ENCODE data around the gene MT1E. TPM values are rescaled to one million over a fixed set of nuclear protein-coding genes. Genes with fewer than 3 reads are reported as not detected.

Gene MT1E
- total RNA-seq, 1 experiment from 2014 or later: 493 TPM

DNA sequence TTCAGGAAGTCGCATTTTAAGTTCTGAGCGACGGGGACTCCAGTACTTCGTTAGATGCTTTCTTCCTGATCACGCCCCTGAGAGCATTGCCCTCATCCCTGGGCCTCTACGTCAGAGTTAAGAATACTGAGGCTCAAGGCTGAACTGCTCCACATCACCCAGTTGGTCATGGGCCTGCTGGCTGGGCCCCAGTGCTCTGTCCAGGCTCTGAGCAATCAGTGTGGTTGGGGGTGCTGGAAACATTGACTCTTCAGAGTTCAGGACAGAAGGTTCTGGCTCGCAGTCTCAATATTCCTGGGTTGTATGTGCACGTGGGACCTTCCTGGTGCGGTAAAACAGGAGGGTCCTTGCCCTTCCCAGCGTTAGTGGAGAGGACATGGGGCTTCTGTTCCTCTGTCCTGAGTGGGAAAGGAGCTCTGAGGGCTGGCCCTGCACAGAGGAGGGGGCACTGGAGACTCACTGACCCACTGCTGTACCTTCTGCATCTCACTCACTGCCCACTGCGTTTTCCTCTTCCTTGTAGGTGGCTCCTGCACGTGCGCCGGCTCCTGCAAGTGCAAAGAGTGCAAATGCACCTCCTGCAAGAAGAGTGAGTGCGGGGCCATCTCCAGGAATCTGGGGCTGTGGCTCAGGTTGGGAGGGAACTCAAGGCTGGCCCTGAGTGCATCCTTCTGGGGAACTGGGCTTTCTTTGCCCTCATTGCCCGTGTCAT is 518 bp downstream of the MT1E start:
- DNase-seq (ENCODE audit: low spot score): no peak

DNA sequence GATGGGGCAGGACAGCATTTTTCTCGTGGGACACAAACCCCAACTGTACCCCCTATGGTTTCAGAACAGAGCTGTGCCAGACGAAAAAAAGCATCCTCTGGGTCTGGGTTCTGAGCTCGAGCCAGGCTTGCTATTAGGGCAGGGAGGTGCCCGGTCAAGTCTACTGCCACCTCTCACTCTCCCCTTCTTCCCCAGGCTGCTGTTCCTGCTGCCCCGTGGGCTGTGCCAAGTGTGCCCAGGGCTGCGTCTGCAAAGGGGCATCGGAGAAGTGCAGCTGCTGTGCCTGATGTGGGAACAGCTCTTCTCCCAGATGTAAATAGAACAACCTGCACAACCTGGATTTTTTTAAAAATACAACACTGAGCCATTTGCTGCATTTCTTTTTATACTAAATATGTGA is 1.1 kb downstream of the MT1E start:
- no peak for DNase-seq (ENCODE audit: low spot score)

DNA sequence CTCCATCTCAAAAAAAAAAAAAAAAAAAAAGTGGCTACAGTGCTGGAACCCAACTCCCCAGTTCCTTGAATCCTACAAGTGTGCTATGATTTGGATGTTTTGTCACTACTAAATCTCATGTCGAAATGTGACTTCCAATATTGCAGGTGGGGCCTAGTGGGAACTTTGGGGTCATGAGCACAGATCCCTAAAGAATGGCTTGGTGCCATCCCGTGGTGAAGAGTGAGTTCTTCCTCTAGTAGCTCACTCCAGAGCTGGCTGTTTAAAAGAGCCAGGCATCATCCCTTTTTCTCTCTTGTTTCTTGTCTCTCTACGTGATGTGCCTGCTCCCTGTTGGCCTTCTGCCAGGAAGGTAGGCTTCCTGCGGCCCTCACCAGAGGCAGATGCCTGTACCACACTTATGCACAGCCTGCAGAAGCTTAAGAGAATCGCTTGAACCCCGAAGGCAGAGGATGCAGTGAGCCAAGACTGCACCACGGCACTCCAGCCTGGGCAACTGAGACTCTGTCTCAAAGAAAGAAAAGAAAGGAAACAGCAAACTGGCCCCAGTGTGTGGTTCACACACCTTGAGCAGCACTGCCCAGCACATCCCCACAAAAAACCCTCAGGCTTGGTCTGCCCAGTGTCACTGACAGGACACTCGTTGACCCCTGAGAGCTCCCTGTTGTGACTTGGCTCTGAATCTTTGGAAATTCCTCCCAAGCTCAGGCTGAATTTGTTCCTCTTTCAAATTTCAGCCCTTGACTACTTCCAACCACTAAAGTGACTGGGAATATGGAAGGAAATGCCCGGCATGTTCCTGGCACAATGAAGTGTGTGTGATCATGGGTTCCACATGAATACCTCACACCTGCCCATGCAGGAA is 3.1 kb downstream of the MT1E start:
- no peak for DNase-seq (ENCODE audit: low spot score)

DNA sequence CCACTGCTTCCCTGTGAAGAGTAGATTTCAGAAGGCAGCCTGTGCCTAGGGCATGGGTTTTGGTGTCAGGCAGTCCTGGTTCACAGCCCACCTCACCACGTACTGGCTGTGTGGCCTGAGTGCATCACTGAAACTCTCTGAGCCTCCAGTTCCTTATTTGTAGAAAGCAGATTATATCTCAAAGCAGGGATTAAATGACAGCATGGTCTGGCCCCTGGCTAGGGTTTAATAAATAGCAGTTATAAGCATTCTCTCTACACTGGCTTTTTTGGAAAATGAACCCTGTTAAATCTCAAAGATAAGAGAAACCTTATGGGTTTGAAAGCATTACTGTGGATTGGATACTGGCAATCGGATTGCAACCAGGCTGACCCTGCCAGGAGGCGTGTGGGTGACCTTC is 4.0 kb downstream of the MT1E start:
- DNase-seq (ENCODE audit: low spot score): no peak

DNA sequence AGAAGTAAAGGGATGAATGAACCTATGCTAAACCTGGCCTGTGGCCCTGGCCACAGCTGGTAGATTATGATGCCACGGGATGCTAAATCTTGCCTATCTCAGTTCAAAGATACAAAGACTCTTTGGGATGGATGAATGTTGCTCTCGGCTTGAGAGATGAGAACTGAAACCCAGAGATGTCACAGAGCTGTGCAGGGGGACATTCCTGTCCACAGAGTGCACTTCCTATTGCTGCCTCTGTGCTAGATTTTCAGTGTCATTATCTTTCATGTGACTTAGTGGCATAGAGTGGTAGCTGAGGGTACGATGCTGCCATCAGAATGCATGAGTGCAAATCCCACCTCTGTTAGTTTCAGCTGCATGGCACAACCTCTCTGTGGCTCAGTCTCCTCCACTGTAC is 4.6 kb downstream of the MT1E start:
- DNase-seq (ENCODE audit: low spot score): no peak

DNA sequence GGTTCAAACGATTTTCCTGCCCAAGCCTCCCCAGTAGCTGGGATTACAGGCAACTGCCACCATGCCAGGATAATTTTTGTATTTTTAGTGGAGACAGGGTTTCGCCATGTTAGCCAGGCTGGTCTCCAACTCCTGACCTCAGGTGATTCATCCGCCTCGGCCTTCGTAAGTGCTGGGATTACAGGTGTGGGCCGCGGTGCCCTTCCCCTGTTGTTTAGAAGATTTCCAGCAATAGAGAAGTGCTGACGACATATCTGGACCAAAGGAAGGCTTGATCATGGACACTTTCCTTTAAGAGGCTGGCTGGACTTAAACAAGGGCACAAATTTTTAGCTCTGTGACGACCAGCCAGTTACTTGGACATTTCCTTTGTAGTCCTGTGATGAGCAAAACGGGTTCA is 5.6 kb downstream of the MT1E start:
- no peak for DNase-seq (ENCODE audit: low spot score)

DNA sequence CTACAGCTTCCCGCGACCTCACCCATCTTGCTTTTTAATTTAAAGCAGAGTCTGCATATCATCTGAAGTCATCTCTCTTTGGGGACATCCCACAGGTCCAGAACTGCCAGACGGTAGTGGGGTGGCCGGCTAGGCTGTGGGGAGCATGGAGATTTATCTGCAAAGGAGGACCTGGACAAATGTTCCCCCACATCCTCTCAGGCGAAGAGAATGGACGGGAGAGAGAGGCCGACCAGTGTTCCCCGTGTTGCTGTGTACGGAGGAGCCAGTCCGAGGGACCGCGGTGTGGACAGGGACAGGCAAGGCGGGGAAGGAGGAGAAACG is 6.2 kb downstream of the MT1E start:
- no peak for DNase-seq (ENCODE audit: low spot score)

DNA sequence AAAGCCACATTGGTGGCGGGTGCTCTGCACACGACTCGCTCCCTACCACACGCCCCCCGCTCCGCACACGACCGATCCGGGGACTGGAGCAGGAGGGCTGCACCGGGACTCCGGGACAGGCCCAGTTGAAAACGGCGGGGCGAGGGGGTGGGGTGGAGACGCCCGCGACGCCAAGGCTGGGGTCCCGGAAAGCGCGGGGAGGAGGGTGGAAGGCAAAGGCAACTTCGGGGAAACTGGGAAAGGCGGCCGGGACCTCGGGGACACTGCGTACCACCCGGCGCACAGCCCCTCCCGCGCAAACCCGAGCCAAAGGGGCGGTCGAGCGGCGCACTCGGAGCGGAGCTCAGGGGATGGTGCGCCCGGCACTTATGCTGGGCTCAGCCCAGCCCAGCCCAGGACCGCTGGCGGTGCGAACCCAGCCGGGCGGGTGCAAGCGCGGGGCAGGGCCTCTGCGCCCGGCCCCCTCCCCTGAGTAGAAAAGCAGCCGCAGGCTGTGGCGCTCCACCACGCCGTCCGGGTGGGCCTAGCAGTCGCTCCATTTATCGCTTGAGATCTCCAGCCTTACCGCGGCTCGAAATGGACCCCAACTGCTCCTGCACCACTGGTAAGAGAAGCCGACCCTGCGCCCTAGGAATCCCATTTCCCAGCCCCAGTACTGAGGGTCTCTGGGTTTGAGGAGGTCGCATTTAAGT is 6.7 kb downstream of the MT1E start, which contains the start of gene MT1M:
Gene MT1M, plus strand, starts transcription at position 504 of the 692 bp plus-strand sequence. Its CDS starts 73 bp downstream, at position 577.
- DNase-seq (ENCODE audit: low spot score): no peak

DNA sequence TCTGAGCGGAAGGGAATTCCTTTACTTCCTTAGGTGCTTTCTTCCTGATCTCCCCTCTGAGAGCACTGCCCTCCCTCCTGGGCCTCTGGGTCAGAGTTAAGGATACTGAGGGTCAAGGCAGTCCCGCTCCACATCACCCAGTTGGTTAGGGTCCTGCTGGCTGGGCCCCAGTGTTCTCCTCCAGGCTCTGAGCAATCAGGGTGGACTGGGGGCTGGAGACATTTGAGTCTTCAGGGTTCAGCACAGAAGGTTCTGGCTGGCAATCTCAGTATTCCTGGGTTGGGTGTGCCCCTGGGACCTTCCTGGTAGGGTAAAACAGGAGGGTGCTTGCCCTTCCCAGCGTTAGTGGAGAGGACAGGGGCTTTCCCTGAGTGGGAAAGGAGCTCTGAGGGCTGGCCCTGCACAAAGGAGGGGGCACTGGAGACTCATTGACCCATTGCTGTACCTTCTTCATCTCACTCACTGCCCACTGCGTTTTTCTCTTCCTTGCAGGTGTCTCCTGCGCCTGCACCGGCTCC is 7.3 kb downstream of the MT1E start:
- no peak for DNase-seq (ENCODE audit: low spot score)

DNA sequence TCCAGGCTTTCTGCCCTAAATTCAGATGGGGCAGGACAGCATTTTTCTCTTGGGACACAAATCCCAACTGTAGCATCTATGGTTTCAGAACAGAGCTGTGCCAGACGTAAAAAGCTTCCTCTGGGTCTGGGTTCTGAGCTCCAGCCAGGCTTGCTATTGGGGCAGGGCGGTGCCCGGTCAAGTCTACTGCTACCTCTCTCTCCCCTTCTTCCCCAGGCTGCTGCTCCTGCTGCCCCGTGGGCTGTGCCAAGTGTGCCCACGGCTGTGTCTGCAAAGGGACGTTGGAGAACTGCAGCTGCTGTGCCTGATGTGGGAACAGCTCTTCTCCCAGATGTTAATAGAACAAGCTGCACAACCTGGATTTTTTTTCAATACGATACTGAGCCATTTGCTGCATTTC is 8.0 kb downstream of the MT1E start:
- DNase-seq (ENCODE audit: low spot score): no peak

DNA sequence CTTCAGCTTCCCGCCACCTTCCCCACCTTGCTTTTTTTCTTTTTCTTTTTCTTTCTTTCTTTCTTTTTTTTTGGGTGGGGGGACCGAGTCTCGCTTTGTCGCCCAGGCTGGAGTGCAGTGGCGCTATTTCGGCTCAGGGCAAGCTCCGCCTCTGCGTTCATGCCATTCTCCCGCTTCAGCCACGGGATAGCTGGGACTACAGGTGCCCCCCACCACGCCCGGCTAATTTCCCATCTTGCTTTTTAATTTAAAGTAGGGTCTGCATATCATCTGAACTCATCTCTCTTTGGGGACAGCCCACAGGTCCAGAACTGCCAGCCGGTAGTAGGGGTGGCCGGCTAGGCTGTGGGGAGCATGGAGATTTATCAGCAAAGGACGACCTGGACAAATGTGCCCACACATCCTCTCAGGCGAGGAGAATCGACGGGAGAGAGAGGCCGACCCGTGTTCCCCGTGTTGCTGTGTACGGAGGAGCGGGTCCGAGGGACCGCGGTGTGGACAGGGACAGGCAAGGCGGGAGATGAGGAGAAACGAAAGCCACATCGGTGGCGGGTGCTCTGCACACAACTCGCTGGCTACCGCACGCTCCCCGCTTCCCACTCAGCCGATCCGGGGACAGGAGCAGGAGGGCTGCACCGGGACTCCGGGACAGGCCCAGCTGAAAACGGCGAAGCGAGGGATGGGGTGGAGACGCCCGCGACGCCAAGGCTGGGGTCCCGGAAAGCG is 9.3 kb downstream of the MT1E start:
- no peak for DNase-seq (ENCODE audit: low spot score)

DNA sequence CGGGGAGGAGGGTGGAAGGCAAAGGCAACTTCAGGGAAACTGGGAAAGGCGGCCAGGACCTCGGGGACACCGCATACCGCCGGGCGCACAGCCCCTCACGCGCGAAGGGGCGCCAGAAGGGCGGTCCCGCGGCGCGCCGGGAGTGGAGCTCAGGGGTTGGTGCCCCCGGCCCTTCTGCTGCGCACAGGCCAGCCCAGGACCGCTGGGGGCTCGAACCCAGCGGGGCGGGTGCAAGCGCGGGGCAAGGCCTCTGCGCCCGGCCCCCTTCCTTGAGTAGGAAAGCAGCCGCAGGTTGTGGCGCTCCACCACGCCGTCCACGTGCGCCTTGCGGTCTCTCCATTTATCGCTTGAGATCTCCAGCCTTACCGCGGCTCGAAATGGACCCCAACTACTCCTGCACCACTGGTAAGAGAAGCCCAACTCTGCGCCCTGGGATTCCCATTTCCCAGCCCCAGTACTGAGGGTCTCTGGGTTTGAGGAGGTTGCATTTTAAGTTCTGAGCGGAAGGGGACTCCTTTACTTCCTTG is 9.9 kb downstream of the MT1E start:
- DNase-seq (ENCODE audit: low spot score): no peak

DNA sequence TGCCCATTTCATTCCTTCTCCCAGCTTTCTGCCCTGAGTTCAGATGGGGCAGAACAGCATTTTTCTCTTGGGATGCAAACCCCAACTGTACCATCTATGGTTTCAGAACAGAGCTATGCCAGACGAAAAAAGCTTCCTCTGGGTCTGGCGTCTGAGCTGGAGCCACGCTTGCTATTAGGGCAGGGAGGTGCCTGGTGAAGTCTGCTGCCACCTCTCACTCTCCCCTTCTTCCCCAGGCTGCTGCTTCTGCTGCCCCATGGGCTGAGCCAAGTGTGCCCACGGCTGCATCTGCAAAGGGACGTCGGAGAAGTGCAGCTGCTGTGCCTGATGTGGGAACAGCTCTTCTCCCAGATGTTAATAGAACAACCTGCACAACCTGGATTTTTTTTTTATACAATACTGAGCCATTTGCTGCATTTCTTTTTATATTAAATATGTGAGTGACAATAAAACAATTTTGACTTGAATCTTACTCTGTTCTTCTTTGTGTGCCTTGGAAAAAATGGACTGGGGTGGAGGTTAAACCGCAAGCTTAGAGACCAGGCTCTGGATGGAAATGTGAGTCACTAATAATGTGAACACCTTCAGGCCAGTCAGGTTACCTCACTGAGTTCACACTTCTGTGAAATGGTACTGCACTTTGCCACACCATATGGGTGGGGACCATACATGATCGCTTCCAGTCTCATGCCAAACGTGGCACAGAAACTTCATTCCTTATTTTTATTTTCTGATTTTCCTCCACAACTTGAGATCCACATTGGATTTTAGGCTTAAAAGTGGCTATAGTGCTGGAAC is 11.2 kb downstream of the MT1E start:
- no peak for DNase-seq (ENCODE audit: low spot score)

DNA sequence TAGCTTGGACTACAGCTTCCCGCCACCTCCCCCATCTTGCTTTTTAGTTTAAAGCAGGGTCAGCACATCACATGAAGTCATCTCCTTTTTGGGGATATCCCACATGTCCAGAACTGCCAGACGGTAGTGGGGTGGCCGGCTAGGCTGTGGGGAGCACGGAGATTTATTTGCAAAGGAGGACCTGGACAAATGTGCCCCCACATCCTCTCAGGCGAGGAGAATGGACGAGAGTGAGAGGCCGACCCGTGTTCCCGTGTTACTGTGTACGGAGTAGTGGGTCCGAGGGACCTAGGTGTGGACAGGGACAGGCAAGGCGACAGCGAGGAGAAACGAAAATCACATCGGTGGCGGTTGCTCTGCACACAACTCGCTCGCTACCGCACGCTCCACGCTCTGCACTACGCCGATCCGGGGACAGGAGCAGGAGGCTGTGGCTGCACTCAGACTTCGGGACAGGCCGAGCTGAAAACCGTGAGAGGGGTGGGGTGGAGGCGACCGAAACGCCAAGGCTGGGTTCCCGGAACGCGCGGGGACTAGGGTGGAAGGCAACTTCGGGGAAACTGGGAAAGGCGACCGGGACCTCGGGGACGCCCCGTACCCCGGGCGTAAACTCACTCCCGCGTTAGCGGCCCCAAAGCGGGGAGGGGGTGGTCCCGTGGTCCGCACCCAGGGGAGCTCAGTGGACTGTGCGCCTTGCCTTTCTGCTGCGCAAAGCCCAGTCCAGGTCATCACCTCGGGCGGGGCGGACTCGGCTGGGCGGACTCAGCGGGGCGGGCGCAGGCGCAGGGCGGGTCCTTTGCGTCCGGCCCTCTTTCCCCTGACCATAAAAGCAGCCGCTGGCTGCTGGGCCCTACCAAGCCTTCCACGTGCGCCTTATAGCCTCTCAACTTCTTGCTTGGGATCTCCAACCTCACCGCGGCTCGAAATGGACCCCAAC is 12.5 kb downstream of the MT1E start, which contains the start of gene MT1A:
Gene MT1A, plus strand, starts transcription at position 853 of the 937 bp plus-strand sequence. Its CDS starts 73 bp downstream, at position 926.
- DNase-seq (ENCODE audit: low spot score): peak; percentile 36

DNA sequence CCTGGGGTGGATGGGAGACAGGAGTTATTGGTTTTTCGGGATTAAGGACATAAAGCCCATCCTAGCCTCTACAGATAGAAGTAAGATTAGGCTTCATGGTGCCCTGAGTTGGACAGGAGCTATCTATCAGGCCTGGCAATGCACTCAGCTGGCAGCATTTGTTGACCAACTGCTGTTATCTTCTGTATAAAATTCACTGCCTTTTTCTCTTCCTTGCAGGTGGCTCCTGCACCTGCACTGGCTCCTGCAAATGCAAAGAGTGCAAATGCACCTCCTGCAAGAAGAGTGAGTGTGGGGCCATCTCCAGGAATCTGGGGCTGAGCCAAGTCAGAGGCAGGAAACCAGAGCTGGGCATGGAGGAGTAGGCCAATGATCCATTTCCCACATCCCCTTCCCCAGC is 13.5 kb downstream of the MT1E start:
- no peak for DNase-seq (ENCODE audit: low spot score)

DNA sequence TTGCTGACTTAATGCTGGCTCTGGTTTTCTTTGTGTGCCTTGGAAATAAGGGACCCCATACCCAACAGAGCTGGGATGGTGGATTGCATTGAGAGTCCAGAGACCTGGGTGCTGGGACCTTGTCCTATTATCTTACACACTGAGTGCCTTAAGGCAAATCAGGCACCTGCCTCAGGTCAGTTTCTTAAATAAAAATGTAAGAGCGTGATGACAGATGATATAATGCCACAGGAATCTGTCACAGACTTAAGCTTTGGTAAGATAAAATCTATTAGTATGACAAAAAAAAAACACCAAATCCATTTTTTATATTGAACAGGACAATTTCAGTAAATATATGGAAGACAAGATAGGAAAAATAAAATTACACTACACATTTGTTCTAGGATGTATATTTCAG is 14.5 kb downstream of the MT1E start:
- DNase-seq (ENCODE audit: low spot score): no peak

DNA sequence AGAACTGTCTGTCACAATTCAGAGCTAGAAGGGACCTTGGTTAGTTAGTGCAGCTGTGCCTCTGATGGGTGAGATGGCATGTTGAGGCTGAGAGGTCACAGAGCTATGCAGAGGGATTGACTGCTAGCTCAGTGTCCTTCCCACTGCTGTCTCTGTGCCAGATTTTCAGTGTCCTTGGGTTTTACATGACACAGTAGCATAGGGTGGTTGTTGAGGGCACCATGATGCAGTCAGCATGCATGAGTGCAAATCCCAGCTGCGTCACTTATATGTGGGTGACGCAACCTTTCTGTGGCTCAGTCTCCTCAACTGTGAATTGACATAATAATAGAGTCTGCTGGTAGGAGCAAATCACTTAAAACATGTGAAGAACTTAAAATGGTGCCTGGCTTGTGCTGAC is 15.6 kb downstream of the MT1E start:
- no peak for DNase-seq (ENCODE audit: low spot score)

DNA sequence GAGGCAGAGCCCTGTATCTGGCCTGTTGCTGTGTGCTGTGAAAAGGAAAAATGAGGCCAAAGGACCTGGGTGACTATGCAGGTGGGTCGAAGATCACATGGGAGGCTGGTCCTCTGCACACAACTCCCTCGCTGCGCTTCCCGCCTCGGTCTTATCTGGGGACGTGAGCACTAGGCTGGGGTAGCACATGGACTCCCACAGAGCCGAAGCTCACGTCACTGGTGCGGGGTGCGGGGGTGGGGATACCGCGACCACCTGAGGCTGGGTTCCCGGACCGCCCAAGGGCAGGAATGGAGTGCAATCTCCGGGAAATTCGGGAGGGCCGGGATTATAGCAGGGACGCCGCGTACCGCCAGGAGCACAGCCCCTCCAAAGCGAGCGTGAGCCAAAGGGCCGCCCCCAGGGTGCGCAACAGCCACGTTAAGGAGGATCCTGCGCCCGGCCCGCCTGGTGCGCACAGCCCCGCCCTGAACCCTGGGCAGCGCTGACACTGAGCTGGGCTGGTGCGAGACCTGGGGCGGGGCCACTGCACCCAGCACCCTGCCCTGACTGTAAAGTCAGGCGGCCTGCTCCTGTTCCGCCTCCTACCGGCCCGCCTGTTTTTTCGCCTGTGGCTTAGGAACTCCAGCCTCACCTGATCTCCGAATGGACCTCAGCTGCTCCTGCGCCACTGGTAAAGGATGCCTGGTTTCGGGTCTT is 17.6 kb downstream of the MT1E start:
- DNase-seq (ENCODE audit: low spot score): peak; percentile 78

DNA sequence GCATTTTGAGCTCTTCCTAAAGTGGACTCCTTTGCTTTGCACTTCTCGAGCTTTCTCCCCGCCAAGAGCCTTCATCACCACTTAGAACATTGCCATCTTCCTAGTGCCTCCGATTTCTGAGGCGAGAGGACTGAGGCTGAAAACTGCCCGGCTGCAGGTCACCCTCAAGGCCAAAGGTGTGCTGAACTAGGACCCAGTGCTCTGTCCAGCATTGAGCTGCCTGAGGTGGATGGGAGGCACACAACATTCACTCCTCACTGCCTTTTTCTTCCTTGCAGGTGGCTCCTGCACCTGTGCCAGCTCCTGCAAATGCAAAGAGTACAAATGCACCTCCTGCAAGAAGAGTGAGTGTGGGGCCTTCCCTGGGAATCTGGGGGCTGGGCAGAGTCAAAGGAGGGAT is 18.3 kb downstream of the MT1E start:
- DNase-seq (ENCODE audit: low spot score): no peak
